ENCODE results near the gene HNF4A.

Gene HNF4A

GRCh38 chr20:44407402-44408184, 52.1 kb downstream of the HNF4A start:
- no peak for DNase-seq

- no peak for DNase-seq
Measured at GRCh38 chr20:44409132-44409600, 53.7 kb downstream of the HNF4A start.

GRCh38 chr20:44410583-44411019, 55.1 kb downstream of the HNF4A start:
- DNase-seq, result no peak

- no peak for DNase-seq
Measured at GRCh38 chr20:44411020-44411756, 55.7 kb downstream of the HNF4A start.

GRCh38 chr20:44411757-44412401, 56.4 kb downstream of the HNF4A start:
- DNase-seq, result no peak

- DNase-seq, result no peak
Measured at GRCh38 chr20:44412402-44413144, 57.1 kb downstream of the HNF4A start.

GRCh38 chr20:44413575-44414345, 58.3 kb downstream of the HNF4A start:
- DNase-seq, result no peak

GRCh38 chr20:44414346-44414714, 58.8 kb downstream of the HNF4A start:
- no peak for DNase-seq

GRCh38 chr20:44414808-44415207, 59.3 kb downstream of the HNF4A start:
- no peak for DNase-seq

GRCh38 chr20:44415833-44416715, 60.6 kb downstream of the HNF4A start:
- no peak for DNase-seq

- no peak for DNase-seq
Measured at GRCh38 chr20:44418069-44418905, 62.8 kb downstream of the HNF4A start.

GRCh38 chr20:44419131-44419844, 63.8 kb downstream of the HNF4A start:
- no peak for DNase-seq

- no peak for DNase-seq
Measured at GRCh38 chr20:44420497-44420896, 65.0 kb downstream of the HNF4A start.

GRCh38 chr20:44422083-44422482, 66.6 kb downstream of the HNF4A start:
- DNase-seq, result no peak

- DNase-seq, result no peak
Measured at GRCh38 chr20:44423480-44423879, 68.0 kb downstream of the HNF4A start.

GRCh38 chr20:44424039-44424495, 68.6 kb downstream of the HNF4A start:
- no peak for DNase-seq

GRCh38 chr20:44425923-44426322, 70.4 kb downstream of the HNF4A start:
- DNase-seq, result no peak

GRCh38 chr20:44426879-44427790, 71.6 kb downstream of the HNF4A start:
- no peak for DNase-seq

Measured in NCI-H1092 (cell line).